HG03045 (cell line): ENCODE data around the gene RABAC1.
A peak's percentile ranks its signal among the peaks of the same experiment; 100 is the strongest.
"Not testable (repeated sequence)": the region's sequence is repeated elsewhere in the genome, so short reads cannot be mapped to it uniquely, and the experiment has no call there.

ENCODE experiments used
- ATAC-seq: cut with Tn5 transposase; IDR thresholded peaks from one replicate; pipeline ENCODE4 v1.9.1; 2021; ENCODE audit warnings: mild to moderate bottlenecking, moderate library complexity; ENCODE audit not compliant: unreplicated experiment

RABAC1 gene, protein sequence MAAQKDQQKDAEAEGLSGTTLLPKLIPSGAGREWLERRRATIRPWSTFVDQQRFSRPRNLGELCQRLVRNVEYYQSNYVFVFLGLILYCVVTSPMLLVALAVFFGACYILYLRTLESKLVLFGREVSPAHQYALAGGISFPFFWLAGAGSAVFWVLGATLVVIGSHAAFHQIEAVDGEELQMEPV

DNA sequence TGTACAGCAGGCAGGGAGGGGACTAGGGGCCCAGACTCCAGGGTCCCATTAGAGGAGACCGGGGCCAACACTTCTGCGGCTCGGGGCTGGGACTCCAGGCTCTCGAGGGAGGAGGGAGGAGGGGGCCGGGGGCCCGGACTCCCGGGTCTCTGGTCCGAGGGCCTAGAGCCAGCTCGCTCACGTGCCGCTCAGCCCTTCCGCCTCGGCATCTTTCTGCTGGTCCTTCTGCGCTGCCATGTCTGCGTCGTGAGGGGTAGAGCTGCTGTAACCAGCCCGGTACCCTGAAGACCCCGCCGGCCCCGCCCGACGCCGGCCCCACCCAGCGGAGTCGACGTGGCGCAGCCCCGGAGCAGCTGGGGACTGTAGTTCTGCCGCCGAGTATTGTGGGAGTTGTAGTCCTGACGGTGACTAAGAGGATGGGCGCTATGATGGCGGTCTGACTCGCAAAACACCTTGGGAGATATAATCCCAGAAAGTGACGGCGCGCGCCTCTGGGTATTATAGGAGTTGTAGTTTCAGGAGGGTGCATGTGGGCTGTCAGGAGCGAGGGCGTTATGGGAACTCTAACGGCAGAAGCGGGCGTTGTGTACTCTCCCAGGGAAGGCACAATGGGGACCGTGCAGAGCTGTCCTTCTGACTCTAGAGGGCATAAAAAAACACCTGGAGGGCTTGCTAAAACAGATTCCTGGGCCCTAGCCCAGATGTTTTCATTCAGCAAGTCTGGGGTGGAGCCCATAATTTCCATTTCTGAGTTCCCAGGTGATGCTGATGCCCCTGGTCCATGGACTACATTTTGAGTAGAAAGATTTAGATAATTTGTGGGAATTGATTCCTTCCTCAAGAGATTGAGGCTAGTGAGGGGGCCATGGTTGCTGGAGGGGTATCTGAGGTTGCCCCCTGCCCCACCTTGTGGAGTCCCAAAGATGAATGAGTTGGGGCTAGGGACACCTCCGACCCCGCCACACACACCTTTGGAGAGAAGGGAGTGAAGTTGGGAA lies at the start of gene RABAC1:
RABAC1 (minus strand) TSS at position 266 of the 998 bp plus-strand sequence; CDS start at position 237, 29 bp downstream.
- ATAC-seq: peak; percentile 77

DNA sequence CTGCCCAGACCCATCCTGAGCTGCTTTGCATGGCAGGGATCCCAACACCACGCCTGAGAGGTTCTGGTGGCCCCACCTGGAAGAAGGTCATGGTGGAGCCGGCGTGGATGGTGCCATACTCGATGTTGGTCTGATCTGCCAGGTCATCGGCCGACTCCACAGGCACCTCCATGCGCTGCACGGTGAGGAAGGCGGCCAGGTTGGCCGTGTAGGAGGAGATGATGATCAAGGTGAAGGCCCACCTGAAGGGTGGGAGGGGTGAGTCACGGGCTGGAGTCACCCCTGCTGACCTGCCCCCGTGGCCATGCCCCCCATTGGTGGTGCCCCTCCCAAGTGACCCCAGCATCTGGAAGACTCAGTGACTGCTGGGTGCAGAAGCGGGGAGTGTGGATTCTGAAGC lies 47.4 kb upstream of the RABAC1 start:
- no peak for ATAC-seq

DNA sequence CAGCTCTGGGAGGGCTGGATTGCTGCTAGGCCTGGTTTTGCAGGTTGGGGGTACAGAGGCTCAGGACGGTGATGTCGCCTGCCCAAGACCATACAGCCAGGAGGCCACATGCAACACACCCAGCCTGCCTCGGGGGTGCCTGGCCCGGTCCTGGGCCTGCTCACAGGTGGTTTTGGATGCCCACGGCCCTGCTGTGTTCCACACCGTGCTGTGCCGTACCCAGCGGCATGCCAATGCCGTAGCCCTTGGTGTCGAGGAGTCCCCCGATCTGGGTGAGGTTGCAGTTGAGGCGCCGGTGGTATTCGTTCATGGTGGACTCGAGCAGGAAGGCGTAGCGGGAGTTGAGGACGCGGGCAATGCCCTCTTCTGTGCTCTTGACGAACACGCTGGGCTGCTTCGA lies 46.4 kb upstream of the RABAC1 start:
- no peak for ATAC-seq

DNA sequence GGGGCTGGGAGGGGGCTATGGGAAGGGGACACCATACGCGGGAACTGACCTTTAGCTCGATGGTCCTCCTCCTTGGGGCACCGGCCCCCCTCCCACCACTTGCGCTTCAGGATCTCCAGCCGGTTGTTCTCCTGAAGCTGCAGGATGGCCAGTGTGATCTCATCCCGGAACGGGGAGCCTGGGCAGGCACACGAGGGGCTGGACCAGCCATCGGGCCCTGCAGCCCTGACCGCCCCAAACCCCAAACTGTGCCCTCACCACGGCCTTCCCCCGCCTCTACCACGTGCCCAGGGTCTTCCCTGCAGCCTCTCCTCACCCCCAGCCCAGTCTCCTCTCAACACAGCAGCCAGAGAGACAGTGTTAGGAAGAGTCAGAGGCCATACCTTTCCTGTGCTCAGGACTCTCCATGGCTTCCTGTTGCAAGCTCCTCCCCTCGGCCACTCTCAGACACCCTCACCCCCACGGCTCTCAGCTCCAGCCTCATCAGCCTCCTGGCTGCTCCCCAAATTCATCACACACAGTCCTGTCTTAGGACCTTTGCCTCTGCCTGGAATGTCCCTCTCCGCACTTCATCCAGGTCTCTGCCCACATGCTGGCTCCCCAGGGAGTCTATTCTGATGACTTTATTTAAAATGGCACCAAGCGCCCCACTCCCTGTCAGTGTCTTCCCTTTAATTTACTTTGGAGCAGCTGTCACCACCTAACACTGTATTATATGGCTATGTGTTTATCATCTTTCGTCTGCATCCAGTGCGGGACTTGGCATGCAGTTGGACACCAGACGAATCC lies 44.6 kb upstream of the RABAC1 start:
- ATAC-seq: no peak

DNA sequence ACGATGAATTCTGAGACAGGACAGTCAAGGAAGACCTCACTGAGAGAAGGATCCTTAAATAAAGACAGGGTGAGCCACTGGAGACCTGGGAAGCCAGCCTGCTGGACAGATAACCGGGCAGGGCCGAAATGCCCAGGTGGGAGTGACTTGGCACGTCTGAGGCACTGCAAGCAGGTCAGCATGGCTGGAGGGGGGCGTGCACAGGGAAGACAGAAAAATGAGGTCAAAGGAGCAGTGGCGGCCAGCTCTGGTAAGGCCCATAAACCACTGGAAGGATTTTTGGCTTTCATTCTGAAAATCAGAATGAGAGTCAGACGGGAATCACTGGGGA lies 40.7 kb upstream of the RABAC1 start:
- ATAC-seq: no peak

DNA sequence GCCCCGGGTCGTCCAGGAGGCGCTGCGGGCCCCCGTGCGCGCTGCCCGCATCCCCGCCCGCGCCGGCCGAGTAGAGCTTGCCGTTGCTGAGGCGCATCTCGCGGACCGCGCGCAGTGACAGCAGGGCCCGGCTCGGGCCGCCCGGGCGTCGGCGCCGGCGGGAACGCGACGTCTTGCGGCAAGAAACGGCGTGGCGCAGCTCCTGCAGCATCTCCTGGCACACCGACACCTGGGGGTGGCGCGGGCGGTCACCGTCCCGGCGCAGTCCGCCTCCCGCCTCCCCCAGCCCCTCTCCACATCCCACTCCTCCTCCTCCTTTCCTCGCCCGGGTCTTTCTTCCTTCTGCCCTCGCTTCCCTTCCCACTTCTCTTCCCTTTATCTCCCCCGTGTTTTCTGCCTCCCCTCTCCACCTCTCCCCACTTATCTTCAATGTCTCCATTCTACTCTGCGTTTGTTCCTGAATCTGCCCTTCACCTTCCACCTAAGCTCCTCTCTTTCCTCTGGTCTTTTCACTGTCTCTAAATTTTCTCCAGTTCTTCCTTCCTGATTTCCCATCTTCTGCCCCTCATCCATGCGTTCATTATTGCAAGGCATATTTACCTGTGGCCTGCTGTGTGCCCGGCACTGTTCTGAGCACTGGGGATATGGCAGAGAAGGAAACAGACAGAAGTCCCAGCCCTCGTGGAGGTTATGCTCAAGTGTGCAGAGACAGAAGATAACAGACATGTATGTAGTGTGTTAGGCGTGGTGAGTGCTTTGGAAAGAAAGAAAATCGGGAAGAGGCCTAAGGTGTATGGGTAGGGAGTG lies 40.2 kb upstream of the RABAC1 start:
- no peak for ATAC-seq

DNA sequence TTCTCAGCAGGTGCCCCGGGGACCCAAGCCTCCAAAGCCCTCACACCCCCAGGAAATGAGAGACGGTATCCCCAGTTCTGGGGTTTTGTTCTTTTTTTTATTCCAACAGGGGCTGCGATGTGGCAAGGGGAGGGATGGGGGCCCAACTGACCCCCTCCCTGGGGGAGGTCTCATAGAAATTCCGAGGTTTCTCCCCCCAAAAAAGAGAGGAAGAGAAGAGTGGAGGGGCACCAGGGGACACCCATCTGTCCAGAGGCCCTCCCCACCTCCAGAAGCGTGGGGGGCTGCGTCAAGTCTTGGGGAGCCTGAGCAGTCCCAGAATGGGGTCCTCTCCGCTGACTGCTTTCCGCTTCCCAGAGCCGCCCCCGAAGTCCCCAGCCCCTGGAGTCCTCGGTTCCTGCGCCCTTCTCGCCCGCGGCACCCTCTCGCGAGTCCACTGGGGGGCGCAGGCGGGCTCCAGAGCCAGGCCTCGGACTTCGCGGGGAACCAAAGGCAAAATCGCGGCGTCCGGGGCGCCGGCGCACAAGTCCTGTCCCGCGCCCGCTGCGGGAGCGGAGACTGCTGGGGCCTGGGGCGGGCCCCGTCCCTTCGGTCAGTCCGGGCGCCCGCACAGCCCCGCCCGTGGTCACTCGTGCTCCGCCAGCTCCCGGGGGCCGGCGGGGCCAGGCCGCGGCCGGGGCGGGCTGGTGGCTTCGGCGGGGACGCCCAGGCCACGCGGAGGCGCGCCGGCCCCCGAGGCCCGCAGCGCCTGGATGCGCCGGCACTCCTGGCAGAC lies 39.3 kb upstream of the RABAC1 start:
- ATAC-seq: no peak

DNA sequence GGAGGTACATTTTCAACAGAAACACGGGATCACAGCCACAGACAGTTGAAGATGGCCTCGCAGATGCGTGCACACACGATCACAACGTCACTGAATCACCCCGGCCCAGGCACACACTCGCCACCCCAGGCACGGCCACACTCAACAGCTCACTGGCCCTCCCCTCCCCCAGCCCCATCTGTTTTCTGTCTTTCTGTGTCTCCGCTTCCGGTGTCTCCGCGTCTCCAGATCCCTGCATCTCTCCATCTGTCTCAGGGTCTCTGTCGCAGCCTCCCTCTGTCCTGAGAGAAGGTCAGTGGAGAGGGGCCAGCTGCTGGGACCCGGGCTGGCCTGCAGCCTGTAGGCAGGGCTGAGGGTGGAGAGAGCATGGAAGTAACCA lies 38.7 kb upstream of the RABAC1 start:
- ATAC-seq: no peak

DNA sequence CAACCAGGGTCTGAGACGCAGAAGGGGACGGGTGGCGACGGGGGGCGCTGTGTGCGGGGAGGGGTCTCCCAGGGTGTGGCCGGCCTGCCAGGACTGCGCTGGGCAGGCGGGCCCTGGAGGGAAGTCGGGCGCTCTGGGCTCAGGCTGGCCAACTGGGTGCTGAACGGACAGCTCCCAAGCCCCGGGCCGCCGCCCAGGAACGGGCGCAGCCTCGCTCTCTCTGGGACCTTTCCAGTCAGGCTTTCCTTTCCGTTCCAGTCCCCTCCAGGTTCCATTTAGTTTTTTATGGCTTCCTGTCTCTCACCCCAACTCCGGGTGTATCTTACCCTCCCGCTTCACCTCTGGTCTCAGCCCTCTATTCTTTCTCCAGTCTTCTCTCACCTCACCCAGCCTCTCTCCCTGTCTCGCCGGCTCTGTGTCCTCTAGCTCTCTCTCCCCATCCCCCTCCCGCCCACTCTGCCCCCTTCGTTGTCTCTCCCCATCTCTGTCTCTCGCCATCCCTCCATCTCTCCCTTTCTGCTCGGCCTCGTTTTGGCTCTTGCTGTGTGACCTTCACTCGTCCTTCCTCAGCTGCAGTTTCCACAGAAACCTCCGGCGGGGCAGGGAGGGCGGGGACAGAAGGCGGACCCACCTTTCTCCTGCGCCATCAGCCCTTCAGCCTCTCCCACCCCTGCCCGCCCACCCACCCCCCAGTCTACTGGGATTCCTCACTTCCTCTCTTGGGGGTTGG lies 38.2 kb upstream of the RABAC1 start:
- ATAC-seq: no peak

DNA sequence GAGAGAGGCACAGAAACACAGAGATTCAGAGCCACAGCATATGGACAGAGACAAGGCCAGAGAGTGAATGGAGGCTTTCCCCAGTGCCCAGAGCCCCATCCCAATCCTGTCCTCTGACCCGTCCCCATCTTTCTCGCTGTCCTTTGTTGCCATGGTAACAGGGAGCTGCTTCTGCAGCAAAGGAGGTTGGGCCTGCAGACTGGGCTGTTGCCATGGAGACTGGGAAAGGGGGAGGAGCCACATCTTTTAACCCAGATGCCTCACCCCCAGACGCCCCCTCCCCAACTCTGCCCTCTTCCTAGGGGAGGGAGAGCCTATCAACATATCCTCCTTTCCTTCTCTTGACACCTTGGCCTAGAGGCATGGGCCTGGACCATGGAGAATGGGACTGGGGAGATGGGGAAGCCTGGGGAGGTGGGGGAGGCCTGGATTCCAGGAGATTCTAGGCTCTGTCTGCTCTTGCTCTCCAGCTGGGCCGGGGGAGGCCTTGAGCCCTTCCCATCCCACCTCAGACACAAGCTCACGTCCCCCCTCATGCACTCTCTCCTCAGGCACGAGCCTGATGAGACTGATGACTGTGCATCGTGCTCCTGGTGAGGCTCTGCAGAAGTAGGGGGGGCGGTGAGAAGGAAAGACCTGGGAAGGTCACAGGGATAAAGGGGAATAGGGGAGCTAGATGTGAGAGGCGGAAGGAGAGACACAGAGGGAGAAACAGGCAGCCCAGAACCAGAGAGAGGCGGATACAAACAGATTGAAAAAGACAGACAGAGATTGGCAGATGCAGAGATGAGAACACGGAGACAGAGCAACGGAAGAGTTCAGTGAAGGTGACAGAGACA lies 37.1 kb upstream of the RABAC1 start:
- ATAC-seq: no peak

DNA sequence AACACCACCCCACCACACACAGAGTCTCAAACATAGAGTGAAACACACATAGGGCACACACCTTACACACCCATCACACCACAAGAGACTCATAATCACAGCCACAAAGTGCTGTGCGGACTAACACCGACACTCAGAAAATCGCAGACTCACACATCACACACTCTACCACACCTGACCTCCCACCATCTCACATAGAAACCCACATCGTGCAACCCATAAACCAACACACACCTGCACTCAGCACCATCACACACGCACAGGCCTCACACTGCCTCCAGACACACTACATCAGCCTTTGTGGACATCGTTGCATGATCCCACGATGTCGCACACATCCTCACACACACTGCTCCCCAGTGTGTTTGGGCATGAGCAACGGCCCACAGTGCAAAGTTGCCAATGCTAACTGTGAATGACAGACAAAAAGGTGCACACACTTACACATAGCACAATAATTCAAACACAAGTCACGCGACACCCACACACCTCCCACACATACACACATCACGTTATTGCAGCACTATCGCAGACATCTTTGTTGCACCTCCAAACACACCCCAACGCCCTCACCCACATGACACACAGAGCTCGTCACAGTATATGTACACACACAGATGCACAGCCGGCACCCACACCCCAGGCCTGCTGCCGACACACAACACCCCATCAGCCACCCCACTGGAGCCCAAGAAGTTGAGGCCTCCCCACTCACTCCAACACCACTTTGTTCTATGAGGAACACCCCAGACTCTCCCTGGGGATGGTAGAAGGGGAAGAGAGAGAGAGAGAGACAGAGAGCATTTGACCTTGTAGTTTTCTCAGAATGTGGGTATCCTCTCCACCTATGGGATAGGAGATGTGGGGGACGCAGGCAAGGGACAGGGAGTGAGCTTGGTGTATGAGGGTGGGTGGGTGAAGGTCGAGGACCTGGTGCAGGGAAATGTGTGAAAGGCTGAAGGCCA lies 36.2 kb upstream of the RABAC1 start:
- no peak for ATAC-seq

DNA sequence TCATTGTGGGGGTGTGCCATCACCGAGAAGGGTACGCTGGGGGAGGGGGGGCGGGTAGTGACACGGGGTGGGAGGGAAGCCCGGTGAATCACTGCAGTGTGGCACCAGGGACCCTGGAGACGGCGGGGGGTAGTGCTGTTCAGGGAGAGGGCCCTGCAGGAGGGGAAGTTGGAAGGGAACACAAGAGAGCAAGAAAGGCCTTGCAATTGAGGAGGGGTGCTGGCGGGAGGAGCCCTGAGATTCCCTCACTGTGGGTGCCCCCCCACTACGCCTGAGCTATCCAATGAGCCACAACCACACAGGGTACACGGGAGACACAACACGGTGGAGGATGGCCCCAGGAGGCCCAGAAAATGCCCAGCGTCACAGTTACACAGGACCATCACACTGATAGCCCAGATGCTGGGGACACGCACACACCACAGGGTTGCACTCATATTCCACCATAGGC lies 35.4 kb upstream of the RABAC1 start:
- ATAC-seq: no peak

DNA sequence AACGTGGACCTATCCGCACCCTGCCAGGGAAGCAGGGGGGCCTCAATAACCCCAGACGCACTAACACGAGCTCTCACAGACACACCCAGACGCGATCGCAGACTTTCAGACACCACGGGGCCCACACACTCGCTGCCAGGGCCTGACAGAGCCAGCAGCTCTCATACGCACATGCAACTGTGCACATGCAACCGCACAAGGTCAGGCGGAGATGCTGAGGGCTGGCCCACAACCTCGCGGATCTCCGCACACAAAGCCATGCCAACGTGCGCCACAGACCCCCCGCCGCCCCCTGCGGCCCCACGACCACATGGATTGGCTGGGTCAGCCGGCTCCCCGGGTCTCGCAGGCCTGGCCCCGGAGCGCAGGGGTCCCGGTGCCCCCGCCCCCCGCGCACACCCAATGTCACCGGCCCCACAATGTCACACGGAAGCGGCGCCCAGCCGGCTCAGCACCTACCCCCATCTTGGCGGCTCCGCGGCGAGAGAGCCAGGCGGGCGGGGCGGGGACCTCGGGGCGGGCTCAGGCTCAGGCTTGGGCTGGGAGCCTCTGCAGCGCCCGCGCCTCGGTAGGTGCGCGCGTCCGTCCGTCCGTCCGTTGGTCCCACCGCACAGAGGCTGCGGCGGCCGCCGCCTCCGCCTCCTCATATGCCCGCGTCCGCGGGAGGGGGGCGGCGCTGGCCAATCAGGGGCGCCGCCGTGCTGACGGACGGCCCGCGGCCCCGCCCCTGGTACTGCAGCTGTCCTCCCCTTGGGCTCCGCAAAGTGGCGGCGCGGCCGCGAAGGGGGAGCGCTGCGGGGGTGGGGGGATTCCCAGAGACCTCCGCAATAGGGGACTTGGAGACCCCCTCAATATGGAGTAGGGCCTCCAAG lies 34.7 kb upstream of the RABAC1 start, which contains the start of gene ATP1A3:
ATP1A3 (minus strand) TSS at position 619 of the 872 bp plus-strand sequence; CDS start at position 465, 154 bp downstream.
- no peak for ATAC-seq

DNA sequence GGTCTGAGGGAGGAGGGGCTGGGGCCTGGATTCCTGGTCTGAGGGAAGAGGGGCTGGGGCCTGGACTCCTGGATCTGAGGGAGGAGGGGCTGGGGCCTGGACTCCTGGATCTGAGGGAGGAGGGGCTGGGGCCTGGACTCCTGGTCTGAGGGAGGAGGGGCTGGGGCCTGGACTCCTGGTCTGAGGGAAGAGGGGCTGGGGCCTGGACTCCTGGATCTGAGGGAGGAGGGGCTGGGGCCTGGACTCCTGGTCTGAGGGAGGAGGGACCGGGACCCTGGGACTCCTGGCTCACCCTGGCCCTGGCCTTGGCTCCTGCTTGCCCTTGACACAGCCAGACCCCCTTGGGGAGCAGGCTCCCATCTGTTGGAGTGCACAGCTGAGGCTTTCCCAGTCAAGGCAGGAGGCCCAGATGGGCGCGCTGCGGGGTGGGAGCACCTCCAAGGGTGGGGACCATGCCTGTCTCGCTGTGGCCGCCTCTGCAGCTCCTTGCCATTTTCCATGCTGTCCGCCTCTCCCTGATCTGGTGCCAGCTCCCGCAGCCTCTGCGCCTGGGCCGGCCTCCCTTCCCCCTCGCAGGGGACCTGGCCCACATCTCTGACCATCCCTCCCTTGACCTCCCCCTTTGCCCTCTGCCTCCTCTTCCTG lies 32.9 kb upstream of the RABAC1 start:
- ATAC-seq: not testable (repeated sequence)

DNA sequence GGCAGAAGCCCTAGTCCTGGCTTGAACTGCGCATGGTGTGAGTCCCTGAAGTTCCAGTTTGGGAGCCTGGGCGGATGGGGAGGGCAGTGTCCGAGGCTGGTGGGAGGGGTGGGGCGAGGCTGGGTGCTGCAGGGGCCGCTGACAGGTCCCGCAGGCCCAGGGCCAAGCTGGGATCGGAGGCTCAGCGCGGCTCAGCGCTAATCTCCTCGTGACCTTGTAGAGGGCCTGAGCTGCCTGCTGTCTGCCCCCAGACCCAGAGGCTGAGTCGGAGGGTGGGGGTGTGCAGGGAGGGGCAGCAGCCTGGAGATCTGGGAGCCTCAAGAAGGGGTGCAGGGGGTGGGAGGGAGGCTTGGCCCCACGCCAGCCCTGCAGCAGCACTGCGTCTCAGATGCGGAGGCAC lies 31.9 kb upstream of the RABAC1 start:
- no peak for ATAC-seq

DNA sequence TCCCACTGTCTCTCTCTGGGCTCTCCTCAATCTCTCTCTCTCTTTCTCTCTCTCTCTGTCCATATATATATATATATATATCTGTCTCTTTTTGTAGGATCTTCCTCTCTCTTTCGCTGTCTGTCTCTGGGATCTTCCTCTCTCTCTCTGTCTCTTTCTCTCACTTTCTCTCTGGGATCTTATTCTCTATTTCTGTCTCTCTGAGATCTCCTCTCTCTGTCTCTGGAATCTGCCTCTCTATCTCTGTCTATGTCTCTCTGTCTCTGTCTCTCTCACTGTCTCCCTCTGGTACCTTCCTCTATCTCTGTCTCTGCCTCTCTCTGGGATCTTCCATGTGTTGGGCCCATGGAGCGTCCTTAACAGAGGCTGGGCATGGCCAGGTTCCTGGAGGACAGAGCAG lies 31.5 kb upstream of the RABAC1 start:
- no peak for ATAC-seq
